GM12878 (cell line): ENCODE results near the gene ADCY5. TPM values are rescaled to one million over a fixed set of nuclear protein-coding genes. Genes with fewer than 3 reads are reported as not detected.

Experiments used
- ATAC-seq: fragments of 200-7000 bp; cut with Tn5 transposase; 3 replicates; pipeline ENCODE4 v1.9.1; 2020; ENCODE audit warnings: mild to moderate bottlenecking, moderate library complexity
- BruUV-seq: library from RNA; stranded (reverse); fragments of 400-500 nt; replicated peaks from 2 replicates; lab custom pipeline; 2021; lab: Mats Ljungman, UMichigan
- CTCF ChIA-PET: fragments of 300-600 bp; sonication (Branson Sonifier 250); formaldehyde crosslinking; extraction: SDS; loops from one replicate; lab custom pipeline; 2021; ENCODE audit warnings: inconsistent platforms; lab: Yijun Ruan, JAX
- POLR2A ChIA-PET: fragments of 350-600 bp; formaldehyde crosslinking; extraction: SDS; loops from one replicate; lab custom pipeline; 2021; ENCODE audit warnings: inconsistent platforms; lab: Charles Lee
- RAD21 ChIA-PET: fragments of 300-600 bp; sonication (Branson Sonifier 250); formaldehyde crosslinking; loops from one replicate; lab custom pipeline; 2023; ENCODE audit warnings: antibody characterized with exemption; ENCODE audit not compliant: unreplicated experiment; lab: Charles Lee
- SMC1A ChIA-PET: fragments of 300-600 bp; sonication (Branson Sonifier 250); formaldehyde crosslinking; loops from one replicate; lab custom pipeline; 2023; ENCODE audit not compliant: unreplicated experiment, uncharacterized antibody; lab: Charles Lee
- DNase-seq: peaks from one replicate; pipeline ENCODE4 v3.0.0-alpha.2; 2011; ENCODE audit warnings: low read depth, low spot score
- FAIRE-seq: peaks from 3 replicates; lab custom pipeline; 2011; peaks lifted over from hg19 to GRCh38; lab: Jason Lieb, UNC
- H2AFZ ChIP-seq: 2 replicates; pipeline ENCODE4 v1.6.0; 2011; ENCODE audit warnings: low read depth, low read length, control low read depth; ENCODE audit not compliant: control insufficient read depth
- H3K27ac ChIP-seq: 2 replicates; pipeline ENCODE4 v1.5.1; 2011; ENCODE audit warnings: control low read depth; ENCODE audit not compliant: control insufficient read depth, insufficient read depth
- H3K27me3 ChIP-seq, 2 experiments: replicated peaks in 1 of 2; 2 replicates each; pipeline versions ENCODE4 v1.6.0 to v1.6.1; 2011; ENCODE audit warnings: low read length in 1 of 2; ENCODE audit not compliant: control insufficient read depth in 2 of 2, insufficient read depth in 2 of 2
- H3K36me3 ChIP-seq, 2 experiments: 2 replicates each; pipeline ENCODE4 v1.5.1; 2011; ENCODE audit warnings: low read length in 1 of 2; ENCODE audit not compliant: control insufficient read depth in 2 of 2, insufficient read depth in 2 of 2
- H3K4me1 ChIP-seq: 2 replicates; pipeline ENCODE4 v1.6.1; 2011; ENCODE audit warnings: mild to moderate bottlenecking, low read length, moderate library complexity, mixed read lengths; ENCODE audit not compliant: control insufficient read depth, insufficient read depth
- H3K4me2 ChIP-seq: 2 replicates; pipeline ENCODE4 v1.6.0; 2011; ENCODE audit warnings: control low read depth; ENCODE audit not compliant: control insufficient read depth, insufficient read depth
- H3K4me3 ChIP-seq: fragments of 200-600 bp; sonication (generic); 2 replicates; pipeline ENCODE4 v1.5.1; 2016
- H3K79me2 ChIP-seq: 2 replicates; pipeline ENCODE4 v1.6.0; 2011; ENCODE audit warnings: low read length; ENCODE audit not compliant: control insufficient read depth, insufficient read depth
- H3K9ac ChIP-seq: 2 replicates; pipeline ENCODE4 v1.8.0; 2011; ENCODE audit warnings: low read length, control low read depth, mixed read lengths; ENCODE audit not compliant: control insufficient read depth, insufficient read depth
- H3K9me3 ChIP-seq: replicated peaks from 3 replicates; pipeline ENCODE4 v1.5.1; 2011; ENCODE audit warnings: mild to moderate bottlenecking, low read length; ENCODE audit not compliant: control insufficient read depth, insufficient read depth
- H4K20me1 ChIP-seq: 2 replicates; pipeline ENCODE4 v1.6.0; 2011; ENCODE audit not compliant: control insufficient read depth, insufficient read depth
- BCL11A ChIP-seq: IDR thresholded peaks from 2 replicates; pipeline ENCODE4 v1.6.1; 2011; ENCODE audit warnings: low read depth, low read length
- BRCA1 ChIP-seq: IDR thresholded peaks from 2 replicates; pipeline ENCODE4 v1.6.1; 2011; ENCODE audit warnings: low read depth, low read length, improper control_type of control experiment
- CBFB ChIP-seq: IDR thresholded peaks from 2 replicates; pipeline ENCODE4 v1.6.1; 2016; ENCODE audit warnings: antibody characterized with exemption, low read depth
- CEBPB ChIP-seq, 2 experiments: fragments of 150-350 bp in 1 of 2; IDR thresholded peaks; 2 replicates each; pipeline ENCODE4 v1.6.1; 2012 to 2014; ENCODE audit warnings: low read depth in 2 of 2, low read length in 2 of 2, borderline replicate concordance in 1 of 2, inconsistent platforms in 1 of 2
- EED ChIP-seq: sonication (generic); IDR thresholded peaks from 2 replicates; pipeline ENCODE4 v1.6.1; 2016; ENCODE audit warnings: antibody characterized with exemption, low read depth
- FOXM1 ChIP-seq: IDR thresholded peaks from 2 replicates; pipeline ENCODE4 v1.6.1; 2012; ENCODE audit warnings: low read depth, mild to moderate bottlenecking, inconsistent platforms, low read length, moderate library complexity
- HDAC6 ChIP-seq: fragments of 200-600 bp; sonication (generic); IDR thresholded peaks from one replicate; pipeline ENCODE4 v1.8.0; 2017; ENCODE audit warnings: antibody characterized with exemption; ENCODE audit not compliant: unreplicated experiment
- JUND ChIP-seq: IDR thresholded peaks from 2 replicates; pipeline ENCODE4 v1.6.1; 2012; ENCODE audit warnings: low read depth, mild to moderate bottlenecking, low read length, improper control_type of control experiment, moderate library complexity
- SIN3A ChIP-seq: IDR thresholded peaks from 2 replicates; pipeline ENCODE4 v1.6.1; 2012; ENCODE audit warnings: low read depth, low read length, improper control_type of control experiment
- SMAD5 ChIP-seq: IDR thresholded peaks from 2 replicates; pipeline ENCODE4 v1.6.1; 2016; ENCODE audit warnings: antibody characterized with exemption, low read depth
- SRF ChIP-seq, 2 experiments: IDR thresholded peaks; 2 replicates each; pipeline ENCODE4 v1.6.1; 2011; ENCODE audit warnings: low read depth in 2 of 2, low read length in 2 of 2, mild to moderate bottlenecking in 1 of 2, moderate library complexity in 1 of 2
- SUPT20H ChIP-seq: IDR thresholded peaks from 2 replicates; pipeline ENCODE4 v1.6.1; 2011; ENCODE audit warnings: low read depth, mild to moderate bottlenecking, low read length, moderate library complexity, borderline replicate concordance; ENCODE audit not compliant: control insufficient read depth
- TARDBP ChIP-seq: IDR thresholded peaks from 2 replicates; pipeline ENCODE4 v1.6.1; 2016; ENCODE audit warnings: borderline replicate concordance
- YBX1 ChIP-seq: fragments of 450-650 bp; IDR thresholded peaks from 2 replicates; pipeline ENCODE4 v1.6.1; 2016; ENCODE audit warnings: antibody characterized with exemption
- YY1 ChIP-seq: IDR thresholded peaks from 2 replicates; pipeline ENCODE4 v1.6.1; 2011; ENCODE audit warnings: low read depth, mild to moderate bottlenecking, low read length
- ZNF384 ChIP-seq: IDR thresholded peaks from 2 replicates; pipeline ENCODE4 v1.6.1; 2012; ENCODE audit warnings: low read depth, mild to moderate bottlenecking, low read length, improper control_type of control experiment, borderline replicate concordance
- WGBS: methylation state at CpG from one replicate; pipeline ENCODE4 v1.1.6; 2016; ENCODE audit warnings: low lambda C conversion rate; ENCODE audit not compliant: insufficient replicate concordance, insufficient coverage; ENCODE audit errors: missing lambda C conversion rate; 5-methylcytosine and 5-hydroxymethylcytosine counted together
- in situ Hi-C: fragments of 300-500 bp; cut with MboI; formaldehyde crosslinking; loops from 9 replicates; pipeline ENCODE4 v1.14.3; 2018; ENCODE audit warnings: mixed read lengths
- intact Hi-C: fragments of 100-400 bp; cut with micrococcal nuclease; formaldehyde crosslinking; loops from one replicate; pipeline ENCODE4 v1.14.2; 2022; ENCODE audit not compliant: unreplicated experiment
- polyA plus RNA-seq, 11 experiments: library from polyadenylated mRNA; depleted of rRNA in 4 of 11; unstranded in 6 of 11; stranded (reverse) in 5 of 11; fragments of >200 nt; fragmentation: Nextera tagmentation in 4 of 11; fragmentation: Illumina TruSeq in 1 of 11; extraction: Ambion mirVana in 4 of 11; extraction: Trizol in 1 of 11; gene quantifications; 1 replicate in 1 of 11; 2 replicates in 10 of 11; pipeline versions ENCODE4 v1.2.1 to v1.2.3, GENCODE V29; 2011 to 2016; ENCODE audit warnings: inconsistent platforms in 2 of 11, missing spikeins in 2 of 11, low read depth in 1 of 11
- total RNA-seq, 4 experiments: library from RNA; depleted of rRNA in 3 of 4; stranded (reverse); fragments of >200 nt in 3 of 4; fragmentation: Illumina TruSeq in 1 of 4; extraction: Trizol in 1 of 4; gene quantifications; 2 replicates each; pipeline versions ENCODE4 v1.2.1 to v1.2.3, GENCODE V29; 2013 to 2021
- TF ChIP-seq, protein P1 (sequence below): fragments of 450-650 bp; formaldehyde crosslinking; IDR thresholded peaks from 2 replicates; pipeline ENCODE4 v1.5.0; 2022; ENCODE audit warnings: mild to moderate bottlenecking, missing genetic modification characterization
- TF ChIP-seq, protein P2 (sequence below): IDR thresholded peaks from 2 replicates; pipeline ENCODE4 v1.6.1; 2011; ENCODE audit warnings: mild to moderate bottlenecking, low read depth, low read length, moderate library complexity; ENCODE audit not compliant: insufficient replicate concordance
- TF ChIP-seq, protein P3 (sequence below), 3 experiments: IDR thresholded peaks in 2 of 3; conservative IDR thresholded peaks in 1 of 3; 2 replicates each; pipeline ENCODE4 v1.5.1; 2011; ENCODE audit warnings: low read depth in 3 of 3, low read length in 3 of 3, mild to moderate bottlenecking in 3 of 3, control low read depth in 2 of 3, moderate library complexity in 2 of 3, inconsistent platforms in 1 of 3, mixed read lengths in 1 of 3; ENCODE audit not compliant: control insufficient read depth in 2 of 3, insufficient read depth in 1 of 3; ENCODE audit errors: extremely low read depth in 1 of 3
- TF ChIP-seq, protein P4 (sequence below): IDR thresholded peaks from 2 replicates; pipeline ENCODE4 v1.6.1; 2012; ENCODE audit warnings: low read depth, low read length, improper control_type of control experiment

The ADCY5 gene
- total and polyA plus RNA-seq, 10 of the 15 experiments (the other 5 are each of a cell fraction or from before 2014, with no cell fraction given): under 0.01 to 0.24 (median 0.02) TPM; not detected in 4

DNA sequence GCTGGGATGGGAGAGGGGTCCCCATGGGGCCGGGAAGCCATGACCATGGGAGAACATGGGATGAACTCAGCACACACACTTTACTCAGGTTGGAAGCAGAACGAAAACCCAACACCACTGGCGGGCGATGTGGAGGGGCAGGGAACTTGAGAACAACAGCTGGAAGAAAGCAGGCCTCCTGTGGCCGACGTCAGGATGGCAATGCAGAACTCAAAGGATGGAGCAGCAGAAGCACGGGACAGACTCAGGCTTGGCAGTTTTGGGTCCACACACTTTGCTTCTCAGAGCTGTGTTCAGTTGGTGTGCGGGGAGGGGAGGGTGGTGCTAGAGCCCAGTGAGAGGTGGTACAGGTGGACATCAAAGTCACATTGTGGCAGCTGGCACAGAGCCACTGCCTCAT is 166.4 kb downstream of the ADCY5 start:
- ATAC-seq (no peak), FAIRE-seq (no peak), DNase-seq (no peak)
- Histone ChIP-seq H3K4me1 (no peaks in the 10 kb centered on the region), H3K36me3 (no peaks in the 10 kb centered on the region), H3K9me3 (no peaks in the 10 kb centered on the region), H3K27ac (no peak overlapping the region), H3K9ac (no peak overlapping the region), H2AFZ (no peak overlapping the region), H4K20me1 (no peaks in the 10 kb centered on the region)
- in situ Hi-C loops: no loop called here
- WGBS: 85% methylated on average over 8 of the region's 8 CpGs
- intact Hi-C loops: no loop called here
- BruUV-seq: no TSS peak
- RAD21 ChIA-PET: no interaction called here
- no peak for TF ChIP-seq BRCA1
- TF ChIP-seq FOXM1: no peak
- no peak for TF ChIP-seq TARDBP
- TF ChIP-seq SMAD5: no peak
- no peak for TF ChIP-seq HDAC6
- TF ChIP-seq, protein P1, sequence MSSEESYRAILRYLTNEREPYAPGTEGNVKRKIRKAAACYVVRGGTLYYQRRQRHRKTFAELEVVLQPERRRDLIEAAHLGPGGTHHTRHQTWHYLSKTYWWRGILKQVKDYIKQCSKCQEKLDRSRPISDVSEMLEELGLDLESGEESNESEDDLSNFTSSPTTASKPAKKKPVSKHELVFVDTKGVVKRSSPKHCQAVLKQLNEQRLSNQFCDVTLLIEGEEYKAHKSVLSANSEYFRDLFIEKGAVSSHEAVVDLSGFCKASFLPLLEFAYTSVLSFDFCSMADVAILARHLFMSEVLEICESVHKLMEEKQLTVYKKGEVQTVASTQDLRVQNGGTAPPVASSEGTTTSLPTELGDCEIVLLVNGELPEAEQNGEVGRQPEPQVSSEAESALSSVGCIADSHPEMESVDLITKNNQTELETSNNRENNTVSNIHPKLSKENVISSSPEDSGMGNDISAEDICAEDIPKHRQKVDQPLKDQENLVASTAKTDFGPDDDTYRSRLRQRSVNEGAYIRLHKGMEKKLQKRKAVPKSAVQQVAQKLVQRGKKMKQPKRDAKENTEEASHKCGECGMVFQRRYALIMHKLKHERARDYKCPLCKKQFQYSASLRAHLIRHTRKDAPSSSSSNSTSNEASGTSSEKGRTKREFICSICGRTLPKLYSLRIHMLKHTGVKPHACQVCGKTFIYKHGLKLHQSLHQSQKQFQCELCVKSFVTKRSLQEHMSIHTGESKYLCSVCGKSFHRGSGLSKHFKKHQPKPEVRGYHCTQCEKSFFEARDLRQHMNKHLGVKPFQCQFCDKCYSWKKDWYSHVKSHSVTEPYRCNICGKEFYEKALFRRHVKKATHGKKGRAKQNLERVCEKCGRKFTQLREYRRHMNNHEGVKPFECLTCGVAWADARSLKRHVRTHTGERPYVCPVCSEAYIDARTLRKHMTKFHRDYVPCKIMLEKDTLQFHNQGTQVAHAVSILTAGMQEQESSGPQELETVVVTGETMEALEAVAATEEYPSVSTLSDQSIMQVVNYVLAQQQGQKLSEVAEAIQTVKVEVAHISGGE (CRISPR knock-in tag): no peak
- TF ChIP-seq CBFB: no peak
- no peak for TF ChIP-seq YBX1
- TF ChIP-seq SUPT20H: no peak
- no peak for TF ChIP-seq JUND
- no peak for TF ChIP-seq SRF (IDR thresholded peaks at IDR 0.05; ENCODE audit: low read depth in 2 of 2, low read length in 2 of 2)
- no peak for TF ChIP-seq EED
- TF ChIP-seq BCL11A: no peak
- TF ChIP-seq, protein P2, sequence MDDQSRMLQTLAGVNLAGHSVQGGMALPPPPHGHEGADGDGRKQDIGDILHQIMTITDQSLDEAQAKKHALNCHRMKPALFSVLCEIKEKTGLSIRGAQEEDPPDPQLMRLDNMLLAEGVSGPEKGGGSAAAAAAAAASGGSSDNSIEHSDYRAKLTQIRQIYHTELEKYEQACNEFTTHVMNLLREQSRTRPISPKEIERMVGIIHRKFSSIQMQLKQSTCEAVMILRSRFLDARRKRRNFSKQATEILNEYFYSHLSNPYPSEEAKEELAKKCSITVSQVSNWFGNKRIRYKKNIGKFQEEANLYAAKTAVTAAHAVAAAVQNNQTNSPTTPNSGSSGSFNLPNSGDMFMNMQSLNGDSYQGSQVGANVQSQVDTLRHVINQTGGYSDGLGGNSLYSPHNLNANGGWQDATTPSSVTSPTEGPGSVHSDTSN: no peak
- no peak for TF ChIP-seq CEBPB (IDR thresholded peaks at IDR 0.05; ENCODE audit: borderline replicate concordance in 1 of 2, low read depth in 2 of 2, low read length in 2 of 2)
- TF ChIP-seq, protein P3, sequence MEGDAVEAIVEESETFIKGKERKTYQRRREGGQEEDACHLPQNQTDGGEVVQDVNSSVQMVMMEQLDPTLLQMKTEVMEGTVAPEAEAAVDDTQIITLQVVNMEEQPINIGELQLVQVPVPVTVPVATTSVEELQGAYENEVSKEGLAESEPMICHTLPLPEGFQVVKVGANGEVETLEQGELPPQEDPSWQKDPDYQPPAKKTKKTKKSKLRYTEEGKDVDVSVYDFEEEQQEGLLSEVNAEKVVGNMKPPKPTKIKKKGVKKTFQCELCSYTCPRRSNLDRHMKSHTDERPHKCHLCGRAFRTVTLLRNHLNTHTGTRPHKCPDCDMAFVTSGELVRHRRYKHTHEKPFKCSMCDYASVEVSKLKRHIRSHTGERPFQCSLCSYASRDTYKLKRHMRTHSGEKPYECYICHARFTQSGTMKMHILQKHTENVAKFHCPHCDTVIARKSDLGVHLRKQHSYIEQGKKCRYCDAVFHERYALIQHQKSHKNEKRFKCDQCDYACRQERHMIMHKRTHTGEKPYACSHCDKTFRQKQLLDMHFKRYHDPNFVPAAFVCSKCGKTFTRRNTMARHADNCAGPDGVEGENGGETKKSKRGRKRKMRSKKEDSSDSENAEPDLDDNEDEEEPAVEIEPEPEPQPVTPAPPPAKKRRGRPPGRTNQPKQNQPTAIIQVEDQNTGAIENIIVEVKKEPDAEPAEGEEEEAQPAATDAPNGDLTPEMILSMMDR (IDR thresholded peaks at IDR 0.05 in 2 of 3, conservative IDR thresholded peaks at IDR 0.05 in 1 of 3; ENCODE audit: control insufficient read depth in 2 of 3, extremely low read depth in 1 of 3, insufficient read depth in 1 of 3, low read depth in 3 of 3, low read length in 3 of 3): no peak
- TF ChIP-seq YY1: no peak
- TF ChIP-seq, protein P4, sequence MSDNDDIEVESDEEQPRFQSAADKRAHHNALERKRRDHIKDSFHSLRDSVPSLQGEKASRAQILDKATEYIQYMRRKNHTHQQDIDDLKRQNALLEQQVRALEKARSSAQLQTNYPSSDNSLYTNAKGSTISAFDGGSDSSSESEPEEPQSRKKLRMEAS: no peak
- TF ChIP-seq ZNF384: no peak
- TF ChIP-seq SIN3A: no peak
- TF ChIP-seq, all 136 proteins: peak for 0
- H3K79me2 ChIP-seq: no peaks in the 10 kb centered on the region
- no peaks in the 10 kb centered on the region for H3K27me3 ChIP-seq
- H3K4me3 ChIP-seq: no peak overlapping the region
- no peak overlapping the region for H3K4me2 ChIP-seq
- ChIA-PET CTCF (no interaction called here), POLR2A (no interaction called here), SMC1A (no interaction called here)
